ENCODE measurements around the gene EFEMP1.

DNA sequence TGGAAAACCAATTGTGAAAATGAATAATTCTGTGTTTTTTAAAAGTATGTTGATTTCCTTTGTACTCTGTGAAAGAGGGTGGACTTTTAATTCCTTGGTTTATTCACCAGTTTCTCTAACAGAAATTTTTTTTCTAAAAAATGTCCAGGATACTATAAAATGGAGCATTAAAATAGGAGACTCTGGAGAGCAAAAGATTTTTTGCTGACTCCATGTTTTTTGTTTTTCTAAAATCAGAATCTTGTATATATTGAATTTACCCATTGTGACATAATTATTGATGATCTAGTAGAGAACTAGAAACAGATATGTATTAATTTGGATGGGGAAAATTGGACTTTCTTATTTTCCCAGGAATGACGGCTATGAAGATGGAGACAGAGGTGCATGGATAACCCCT is 23.2 kb upstream of the EFEMP1 start:
- TF ChIP-seq, protein P1, sequence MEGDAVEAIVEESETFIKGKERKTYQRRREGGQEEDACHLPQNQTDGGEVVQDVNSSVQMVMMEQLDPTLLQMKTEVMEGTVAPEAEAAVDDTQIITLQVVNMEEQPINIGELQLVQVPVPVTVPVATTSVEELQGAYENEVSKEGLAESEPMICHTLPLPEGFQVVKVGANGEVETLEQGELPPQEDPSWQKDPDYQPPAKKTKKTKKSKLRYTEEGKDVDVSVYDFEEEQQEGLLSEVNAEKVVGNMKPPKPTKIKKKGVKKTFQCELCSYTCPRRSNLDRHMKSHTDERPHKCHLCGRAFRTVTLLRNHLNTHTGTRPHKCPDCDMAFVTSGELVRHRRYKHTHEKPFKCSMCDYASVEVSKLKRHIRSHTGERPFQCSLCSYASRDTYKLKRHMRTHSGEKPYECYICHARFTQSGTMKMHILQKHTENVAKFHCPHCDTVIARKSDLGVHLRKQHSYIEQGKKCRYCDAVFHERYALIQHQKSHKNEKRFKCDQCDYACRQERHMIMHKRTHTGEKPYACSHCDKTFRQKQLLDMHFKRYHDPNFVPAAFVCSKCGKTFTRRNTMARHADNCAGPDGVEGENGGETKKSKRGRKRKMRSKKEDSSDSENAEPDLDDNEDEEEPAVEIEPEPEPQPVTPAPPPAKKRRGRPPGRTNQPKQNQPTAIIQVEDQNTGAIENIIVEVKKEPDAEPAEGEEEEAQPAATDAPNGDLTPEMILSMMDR (conservative IDR thresholded peaks at IDR 0.05; ENCODE audit: low read length): no peak
- no peak for TF ChIP-seq EZH2phosphoT487 (IDR thresholded peaks at IDR 0.05; ENCODE audit: borderline replicate concordance, low read depth, low read length)
